Epithelial cell of prostate (primary cell): ENCODE data around the gene CYP27C1.

Experiments
- DNase-seq: peaks from one replicate; pipeline ENCODE4 v3.0.0-alpha.2; 2011; ENCODE audit warnings: low read depth, low spot score
- H3K27ac ChIP-seq: fragments of 450-650 bp; 2 replicates; pipeline ENCODE4 v1.5.1; 2017; ENCODE audit warnings: mild to moderate bottlenecking

The CYP27C1 gene

DNA sequence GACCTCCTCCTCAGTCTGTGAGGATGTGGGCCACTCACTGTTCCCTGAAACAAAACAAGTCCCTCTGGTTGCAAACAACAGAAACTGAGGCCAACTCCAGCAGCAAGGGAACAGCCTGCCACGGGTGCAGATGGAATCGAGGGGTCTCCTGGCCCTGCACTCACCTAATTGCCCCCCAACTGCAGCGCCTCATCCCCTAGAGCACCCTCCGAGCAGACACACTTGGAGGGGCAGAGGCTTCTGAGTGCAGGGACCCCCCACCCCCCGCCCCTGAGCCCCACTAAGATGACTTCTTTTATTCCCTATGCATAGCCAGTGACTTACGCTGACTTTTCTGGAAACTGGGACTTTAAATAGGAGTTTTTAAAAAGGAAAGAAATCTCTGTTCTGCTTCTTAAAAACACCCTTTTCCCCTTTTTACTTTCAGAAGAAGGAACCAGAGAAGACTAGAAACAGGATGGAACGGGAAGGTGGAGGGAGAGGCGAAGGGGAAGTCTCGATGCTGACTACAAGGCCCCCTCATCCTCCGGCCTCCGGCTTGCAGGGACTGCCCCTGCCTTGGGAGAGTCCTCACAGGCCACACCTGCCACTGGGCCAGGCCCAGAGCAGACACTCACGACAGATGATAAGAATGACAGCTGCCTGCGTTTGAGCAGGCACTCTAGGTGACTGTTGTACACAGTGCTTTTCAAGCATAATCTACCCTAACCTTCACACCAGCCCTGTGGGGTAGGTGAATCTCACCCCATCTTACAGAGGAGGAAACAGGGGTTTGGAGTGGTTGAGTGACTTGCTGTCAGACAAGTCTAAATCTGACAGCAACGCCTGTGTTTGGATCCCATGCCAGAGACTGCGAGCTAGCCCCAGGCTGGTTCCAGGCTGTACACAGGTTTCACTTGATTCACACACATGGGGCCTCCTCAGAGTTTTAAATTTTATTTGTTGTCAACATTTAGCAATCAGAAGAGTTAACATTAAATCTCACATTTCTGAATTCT is 85.0 kb downstream of the CYP27C1 start:
- DNase-seq: no peak
- H3K27ac ChIP-seq: no peak overlapping the region

DNA sequence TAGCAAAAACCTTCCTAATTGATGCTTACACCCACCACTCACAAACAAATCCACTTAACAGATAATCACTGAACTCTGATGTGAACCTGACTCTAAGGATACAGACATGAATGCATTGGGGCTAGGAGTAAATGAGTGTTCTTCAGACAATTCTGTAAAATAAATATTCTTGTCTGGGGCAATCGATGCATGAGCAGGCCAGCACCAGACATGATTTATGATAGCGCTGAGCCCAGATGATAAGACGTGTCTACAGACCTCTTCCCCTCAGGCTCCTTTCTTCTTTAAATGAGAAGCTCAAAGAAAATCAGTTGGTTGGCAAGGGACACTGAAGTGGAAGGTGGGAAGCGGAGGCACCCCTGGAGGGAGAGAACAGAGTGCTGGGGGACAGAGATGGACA is 85.9 kb downstream of the CYP27C1 start:
- no peak overlapping the region for H3K27ac ChIP-seq
- no peak for DNase-seq
